Neuronal stem cell (in vitro differentiated cells): ENCODE data around the gene TGM5.
"Not testable (repeated sequence)": the region's sequence is repeated elsewhere in the genome, so short reads cannot be mapped to it uniquely, and the experiment has no call there.

Experiments
- DNase-seq: peaks from one replicate; pipeline ENCODE4 v3.0.0-alpha.2; 2013; ENCODE audit warnings: low spot score
- H2AFZ ChIP-seq: one replicate; pipeline ENCODE4 v1.6.1; 2013; ENCODE audit warnings: mild to moderate bottlenecking, low read length, inconsistent platforms
- H2AK5ac ChIP-seq: 2 replicates; pipeline ENCODE4 v1.6.1; 2013; ENCODE audit warnings: low read depth, mild to moderate bottlenecking, inconsistent platforms, low read length, moderate library complexity, mixed read lengths
- H2BK120ac ChIP-seq: 2 replicates; pipeline ENCODE4 v1.6.1; 2013; ENCODE audit warnings: low read depth, mild to moderate bottlenecking, inconsistent platforms, low read length, moderate library complexity, mixed read lengths
- H2BK12ac ChIP-seq: one replicate; pipeline ENCODE4 v1.6.1; 2013; ENCODE audit warnings: low read length, inconsistent platforms
- H2BK15ac ChIP-seq: 2 replicates; pipeline ENCODE4 v1.6.1; 2013; ENCODE audit warnings: mild to moderate bottlenecking, low read length, inconsistent platforms, mixed read lengths
- H2BK5ac ChIP-seq: one replicate; pipeline ENCODE4 v1.6.1; 2013; ENCODE audit warnings: inconsistent platforms, mild to moderate bottlenecking, low read length, moderate library complexity
- H3K14ac ChIP-seq: one replicate; pipeline ENCODE4 v1.6.1; 2013; ENCODE audit warnings: low read length, inconsistent platforms
- H3K18ac ChIP-seq: 2 replicates; pipeline ENCODE4 v1.6.1; 2013; ENCODE audit warnings: low read length, inconsistent platforms
- H3K23ac ChIP-seq: 2 replicates; pipeline ENCODE4 v1.6.1; 2013; ENCODE audit warnings: low read depth, mild to moderate bottlenecking, mixed read lengths, low read length, inconsistent platforms; ENCODE audit not compliant: poor library complexity
- H3K27ac ChIP-seq: replicated peaks from 3 replicates; pipeline ENCODE4 v1.5.1; 2013; ENCODE audit warnings: low read length, inconsistent platforms
- H3K27me3 ChIP-seq, 3 experiments: 2 replicates each; pipeline ENCODE4 v1.6.1; 2013; ENCODE audit warnings: low read length in 3 of 3, mild to moderate bottlenecking in 2 of 3, inconsistent platforms in 1 of 3, low read depth in 1 of 3, mixed read lengths in 1 of 3, moderate library complexity in 1 of 3; ENCODE audit not compliant: control insufficient read depth in 3 of 3, insufficient read depth in 3 of 3
- H3K36me3 ChIP-seq, 2 donors: replicated peaks in 1 of 2; 2 replicates each; pipeline ENCODE4 v1.6.1; 2013; ENCODE audit warnings: low read length in 2 of 2; ENCODE audit not compliant: control insufficient read depth in 2 of 2, insufficient read depth in 2 of 2
- H3K4ac ChIP-seq: 2 replicates; pipeline ENCODE4 v1.6.1; 2013; ENCODE audit warnings: inconsistent platforms, mild to moderate bottlenecking, low read length, moderate library complexity
- H3K4me1 ChIP-seq, 2 donors: 1 replicate in 1 of 2; 2 replicates in 1 of 2; pipeline ENCODE4 v1.6.1; 2013; ENCODE audit warnings: low read length in 2 of 2, low read depth in 1 of 2; ENCODE audit not compliant: control insufficient read depth in 2 of 2, insufficient read depth in 1 of 2
- H3K4me2 ChIP-seq: one replicate; pipeline ENCODE4 v1.6.1; 2013; ENCODE audit warnings: mild to moderate bottlenecking, low read length, inconsistent platforms; ENCODE audit not compliant: insufficient read depth, poor library complexity, severe bottlenecking
- H3K4me3 ChIP-seq, 2 donors: 2 replicates each; pipeline ENCODE4 v1.5.1; 2013; ENCODE audit warnings: low read length in 2 of 2, mild to moderate bottlenecking in 2 of 2, inconsistent platforms in 1 of 2, moderate library complexity in 1 of 2
- H3K79me1 ChIP-seq: one replicate; pipeline ENCODE4 v1.6.1; 2013; ENCODE audit warnings: low read depth, mild to moderate bottlenecking, inconsistent platforms, low read length, moderate library complexity
- H3K9ac ChIP-seq: one replicate; pipeline ENCODE4 v1.6.1; 2013; ENCODE audit warnings: mild to moderate bottlenecking, low read depth, low read length, inconsistent platforms; ENCODE audit not compliant: poor library complexity
- H3K9me3 ChIP-seq, 2 donors: replicated peaks in 1 of 2; 2 replicates each; pipeline versions ENCODE3 to v1.6.1; 2013; ENCODE audit warnings: low read length in 2 of 2, mild to moderate bottlenecking in 2 of 2, inconsistent platforms in 1 of 2, low read depth in 1 of 2, mixed read lengths in 1 of 2, moderate library complexity in 1 of 2; ENCODE audit not compliant: control insufficient read depth in 2 of 2, insufficient read depth in 1 of 2
- H4K8ac ChIP-seq: one replicate; pipeline ENCODE4 v1.6.1; 2013; ENCODE audit warnings: low read depth, mild to moderate bottlenecking, inconsistent platforms, low read length, moderate library complexity
- H4K91ac ChIP-seq: one replicate; pipeline ENCODE4 v1.6.1; 2013; ENCODE audit warnings: low read length, low read depth, mild to moderate bottlenecking, inconsistent platforms; ENCODE audit not compliant: poor library complexity
- WGBS, 2 donors: extraction: QIAGEN DNeasy Blood & Tissue Kit; methylation state at CpG; one replicate each; pipeline ENCODE4 v1.1.7; 2013; ENCODE audit warnings: missing lambda C conversion rate in 2 of 2, mixed read lengths in 1 of 2; ENCODE audit not compliant: insufficient read length in 2 of 2, insufficient replicate concordance in 1 of 2; ENCODE audit errors: extremely low coverage in 2 of 2; 5-methylcytosine and 5-hydroxymethylcytosine counted together

The TGM5 gene

DNA sequence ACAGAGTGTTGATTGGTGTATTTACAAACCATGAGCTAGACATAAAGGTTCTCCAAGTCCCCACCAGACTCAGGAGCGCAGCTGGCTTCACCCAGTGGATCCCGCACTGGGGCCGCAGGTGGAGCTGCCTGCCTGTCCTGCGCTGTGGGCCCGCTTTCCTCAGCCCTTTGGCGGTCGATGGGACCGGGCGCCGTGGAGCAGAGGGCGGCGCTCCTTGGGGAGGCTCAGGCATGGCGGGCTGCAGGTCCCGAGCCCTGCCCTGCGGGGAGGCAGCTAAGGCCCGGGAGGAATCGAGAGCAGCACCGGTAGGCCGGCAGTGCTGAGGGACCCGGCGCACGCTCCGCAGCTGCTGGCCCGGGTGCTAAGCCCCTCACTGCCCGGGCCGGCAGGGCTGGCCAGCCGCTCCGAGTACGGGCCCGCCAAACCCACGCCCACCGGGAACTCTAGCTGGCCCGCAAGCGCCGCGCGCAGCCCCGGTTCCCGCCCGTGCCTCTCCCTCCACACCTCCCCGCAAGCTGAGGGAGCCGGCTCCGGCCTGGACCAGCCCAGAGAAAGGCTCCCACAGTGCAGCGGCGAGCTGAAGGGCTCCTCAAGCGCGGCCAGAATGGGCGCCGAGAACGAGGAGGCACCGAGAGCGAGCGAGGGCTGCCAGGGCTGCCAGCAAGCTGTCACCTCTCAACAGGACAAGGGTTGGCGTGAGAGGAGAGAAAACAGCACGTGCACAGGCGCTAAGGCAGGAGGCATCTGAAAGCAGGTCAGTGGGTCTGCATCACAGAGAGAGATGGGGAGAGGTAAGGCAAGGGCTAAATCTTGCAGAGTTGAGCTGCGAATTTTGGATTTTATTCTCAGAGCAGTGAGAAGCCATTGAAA is 40.1 kb downstream of the TGM5 start:
- DNase-seq: no peak
- Histone ChIP-seq H3K4ac (no peak overlapping the region), H3K9ac (peak overlapping the region; percentile 54), H3K14ac (no peak overlapping the region), H3K4me3 (no peak overlapping the region), H3K79me1 (no peaks in the 10 kb centered on the region), H3K4me2 (no peak overlapping the region), H3K9me3 (no peaks in the 10 kb centered on the region), H3K27ac (no peak overlapping the region), H4K8ac (no peak overlapping the region), H2AK5ac (no peak overlapping the region), H3K36me3 (no peaks in the 10 kb centered on the region), H2AFZ (no peak overlapping the region), H2BK120ac (no peak overlapping the region), H2BK12ac (no peak overlapping the region), H3K23ac (no peak overlapping the region), H2BK15ac (no peak overlapping the region), H2BK5ac (no peak overlapping the region), H3K18ac (no peak overlapping the region), H4K91ac (no peak overlapping the region), H3K4me1 (no peaks in the 10 kb centered on the region), H3K27me3 (peaks cover 0 to 14% (median 0%) of the 10 kb centered on the region in 3 experiments)
- WGBS, 2 donors: no CpG with 5 or more reads among the region's 57 CpGs

DNA sequence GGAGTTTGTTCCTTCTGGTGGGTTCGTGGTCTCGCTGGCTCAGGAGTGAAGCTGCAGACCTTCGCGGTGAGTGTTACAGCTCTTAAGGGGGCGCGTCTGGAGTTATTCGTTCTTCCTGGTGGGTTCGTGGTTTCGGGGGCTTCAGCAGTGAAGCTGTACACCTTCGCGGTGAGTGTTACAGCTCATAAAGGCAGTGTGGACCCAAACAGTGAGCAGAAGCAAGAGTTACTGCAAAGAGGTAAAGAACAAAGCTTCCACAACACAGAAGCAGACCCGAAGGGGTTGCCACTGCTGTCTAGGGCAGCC is 40.8 kb downstream of the TGM5 start:
- H4K91ac ChIP-seq, H3K4me2 ChIP-seq, DNase-seq, H2BK120ac ChIP-seq, H2AK5ac ChIP-seq, H3K23ac ChIP-seq, H3K9me3 ChIP-seq, H2BK15ac ChIP-seq, H3K18ac ChIP-seq, H3K79me1 ChIP-seq, H2BK12ac ChIP-seq, H3K27ac ChIP-seq, H4K8ac ChIP-seq, H3K4ac ChIP-seq, H2BK5ac ChIP-seq, H3K14ac ChIP-seq, H3K4me3 ChIP-seq, H3K4me1 ChIP-seq, H3K9ac ChIP-seq, H3K36me3 ChIP-seq: not testable (repeated sequence)
- no CpG with 5 or more reads among the region's 12 CpGs for WGBS, 2 donors
- Histone ChIP-seq H3K27me3 (peaks cover 0 to 17% (median 0%) of the 10 kb centered on the region in 3 experiments), H2AFZ (peak overlapping the region; percentile 0)

DNA sequence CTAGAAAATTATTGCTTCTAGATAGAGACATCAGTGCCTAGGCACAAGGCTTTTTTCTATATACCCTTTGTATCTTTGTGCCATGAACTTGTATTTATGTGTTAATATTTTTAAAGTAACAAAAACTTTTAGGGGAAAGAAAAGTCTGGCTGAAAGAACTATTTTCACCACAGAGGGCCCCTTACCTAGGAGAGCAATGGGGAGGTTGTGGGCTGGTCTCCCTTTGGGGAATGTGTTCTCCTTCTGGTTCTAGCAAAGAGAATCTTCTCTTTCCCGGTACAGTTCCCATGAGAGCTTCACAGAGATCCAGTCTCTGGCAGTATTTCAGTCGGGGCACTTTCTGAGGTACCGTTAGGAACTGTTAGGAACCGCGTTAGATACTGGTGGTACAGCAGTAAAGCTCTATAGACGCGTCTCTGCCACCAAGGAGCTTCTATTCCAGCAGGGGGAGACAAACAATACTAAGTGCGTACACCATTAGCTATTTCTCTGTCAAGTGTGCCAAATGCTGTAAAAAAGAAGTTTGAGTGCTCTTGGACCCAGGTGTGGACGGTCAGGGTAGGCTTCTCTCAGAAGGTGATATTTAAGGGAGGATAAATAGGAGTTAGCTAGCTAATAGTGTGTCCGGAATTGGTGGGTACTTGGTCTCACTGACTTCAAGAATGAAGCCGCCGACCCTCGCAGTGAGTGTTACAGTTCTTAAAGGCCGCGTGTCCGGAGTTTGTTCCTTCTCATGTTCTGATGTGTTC is 41.4 kb downstream of the TGM5 start:
- no peak overlapping the region for H3K14ac ChIP-seq

DNA sequence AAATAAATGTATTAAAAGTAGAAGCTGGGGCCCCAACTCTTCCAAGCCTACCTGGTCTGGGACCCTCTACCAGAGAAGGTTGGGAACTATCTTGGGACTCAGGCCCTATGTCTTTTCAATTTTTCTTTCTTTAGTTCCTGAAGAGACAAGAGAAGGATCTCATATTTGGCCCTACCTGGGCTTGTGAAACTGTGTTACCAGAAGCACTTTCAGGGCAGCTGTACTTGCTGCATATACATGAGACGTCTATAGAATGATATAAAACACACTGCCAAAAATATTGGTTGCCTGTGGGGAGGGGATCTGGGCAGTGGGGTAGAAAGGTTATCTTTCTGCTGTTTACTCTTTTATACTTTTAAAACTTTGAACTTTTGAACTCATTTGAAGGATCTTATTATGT is 45.3 kb downstream of the TGM5 start:
- Histone ChIP-seq H4K91ac (no peak overlapping the region), H3K4me1 (peaks cover 3% of the 10 kb centered on the region in 2 donors), H3K36me3 (no peaks in the 10 kb centered on the region), H2BK120ac (no peak overlapping the region), H2BK12ac (no peak overlapping the region), H3K14ac (no peak overlapping the region), H2BK5ac (no peak overlapping the region), H3K9ac (no peak overlapping the region), H3K23ac (no peak overlapping the region), H3K27me3 (peaks cover 0 to 12% (median 0%) of the 10 kb centered on the region in 3 experiments), H3K4ac (no peak overlapping the region), H2AK5ac (no peak overlapping the region), H3K18ac (no peak overlapping the region), H2BK15ac (no peak overlapping the region), H3K4me3 (no peak overlapping the region), H3K4me2 (no peak overlapping the region), H2AFZ (no peak overlapping the region), H3K27ac (no peak overlapping the region), H3K79me1 (no peaks in the 10 kb centered on the region), H4K8ac (no peak overlapping the region), H3K9me3 (no peaks in the 10 kb centered on the region)
- WGBS, 2 donors: no CpG with 5 or more reads among the region's 1 CpG
- no peak for DNase-seq

More for the DNA sequence above, 41.4 kb downstream of the TGM5 start:
- no CpG with 5 or more reads among the region's 16 CpGs for WGBS, 2 donors
- Histone ChIP-seq H4K91ac (no peak overlapping the region), H3K18ac (no peak overlapping the region), H4K8ac (no peak overlapping the region), H3K4me1 (no peaks in the 10 kb centered on the region), H3K9me3 (no peaks in the 10 kb centered on the region), H2AFZ (peak overlapping the region; percentile 0), H3K36me3 (no peaks in the 10 kb centered on the region), H3K79me1 (no peaks in the 10 kb centered on the region), H2BK15ac (no peak overlapping the region), H3K9ac (no peak overlapping the region), H3K4me3 (no peak overlapping the region), H2BK12ac (no peak overlapping the region), H3K27me3 (peaks cover 0 to 17% (median 0%) of the 10 kb centered on the region in 3 experiments), H2AK5ac (no peak overlapping the region), H2BK5ac (no peak overlapping the region), H3K27ac (no peak overlapping the region), H3K4ac (no peak overlapping the region), H3K23ac (no peak overlapping the region), H2BK120ac (no peak overlapping the region), H3K4me2 (no peak overlapping the region)
- DNase-seq: peak; percentile 37
